HG03066 (cell line): Measurements from ENCODE around the gene HOXD9.
A peak's percentile ranks its signal among the peaks of the same experiment; 100 is the strongest.

Experiments
- ATAC-seq: cut with Tn5 transposase; IDR thresholded peaks from one replicate; pipeline ENCODE4 v1.9.1; 2021; ENCODE audit warnings: low read depth; ENCODE audit not compliant: unreplicated experiment

The HOXD9 gene

GRCh38 chr2:176136374-176137251, 14.1 kb downstream of the HOXD9 start:
- ATAC-seq: no peak

- no peak for ATAC-seq
Observed at GRCh38 chr2:176137252-176137580, 14.7 kb downstream of the HOXD9 start.

GRCh38 chr2:176137906-176138305, 15.4 kb downstream of the HOXD9 start:
- ATAC-seq: no peak

GRCh38 chr2:176138526-176138922, 16.0 kb downstream of the HOXD9 start:
- no peak for ATAC-seq

GRCh38 chr2:176138923-176139660, 16.6 kb downstream of the HOXD9 start:
- no peak for ATAC-seq

GRCh38 chr2:176139661-176140512, 17.4 kb downstream of the HOXD9 start:
- no peak for ATAC-seq

- ATAC-seq: peak; percentile 84
Observed at GRCh38 chr2:176140513-176141317, 18.2 kb downstream of the HOXD9 start.

GRCh38 chr2:176142281-176142680, 19.8 kb downstream of the HOXD9 start:
- no peak for ATAC-seq

- no peak for ATAC-seq
Observed at GRCh38 chr2:176145085-176145969, 22.8 kb downstream of the HOXD9 start.

- ATAC-seq: no peak
Observed at GRCh38 chr2:176146101-176146500, 23.6 kb downstream of the HOXD9 start.

- ATAC-seq: no peak
Observed at GRCh38 chr2:176146645-176147044, 24.1 kb downstream of the HOXD9 start.

GRCh38 chr2:176147210-176147799, 24.8 kb downstream of the HOXD9 start:
- ATAC-seq: no peak

- ATAC-seq: no peak
Observed at GRCh38 chr2:176147800-176148496, 25.4 kb downstream of the HOXD9 start.

GRCh38 chr2:176148751-176149421, 26.4 kb downstream of the HOXD9 start:
- ATAC-seq: no peak

GRCh38 chr2:176149481-176149938, 27.0 kb downstream of the HOXD9 start:
- no peak for ATAC-seq

- no peak for ATAC-seq
Observed at GRCh38 chr2:176149939-176150583, 27.5 kb downstream of the HOXD9 start.
